IPS DF 4.7 (cell line): Measurements from ENCODE around the gene P2RX7.

Source experiments
- DNase-seq: peaks from one replicate; pipeline ENCODE4 v3.0.0-alpha.2; 2013; ENCODE audit warnings: low spot score; ENCODE audit errors: extremely low read depth

The P2RX7 gene

GRCh38 chr12:121228919-121229665 is 96.4 kb downstream of the P2RX7 start:
- DNase-seq: no peak

DNA sequence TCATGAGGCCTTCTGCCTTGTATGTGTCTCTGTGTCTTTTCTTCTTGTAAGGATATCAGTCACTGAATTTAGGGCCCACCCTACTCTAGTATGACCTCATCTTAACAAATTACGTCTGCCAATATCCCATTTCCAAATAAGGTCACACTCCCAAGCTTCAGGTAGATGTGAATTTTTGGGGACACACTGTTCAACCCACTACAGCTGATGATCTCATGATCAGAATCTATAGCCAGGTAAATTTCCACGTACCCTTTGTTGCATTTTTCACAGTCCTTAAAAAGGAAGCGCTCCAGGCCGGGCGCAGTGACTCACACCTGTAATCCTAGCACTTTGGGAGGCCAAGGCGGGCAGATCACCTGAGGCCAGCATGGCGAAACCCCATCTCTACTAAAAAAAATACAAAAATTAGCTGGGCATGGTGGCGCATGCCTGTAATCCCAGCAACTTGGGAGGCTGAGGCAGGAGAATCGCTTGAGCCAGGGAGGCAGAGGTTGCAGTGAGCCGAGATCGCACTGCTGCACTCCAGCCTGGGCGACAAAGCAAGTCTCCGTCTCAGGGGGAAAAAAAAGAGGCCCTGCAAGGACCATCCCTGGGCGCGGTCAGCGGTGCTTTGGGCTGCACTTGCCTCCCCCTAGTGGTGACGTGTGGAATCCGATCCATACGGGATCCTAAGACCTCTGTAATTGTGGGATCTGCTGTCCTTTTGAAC is 97.3 kb downstream of the P2RX7 start:
- peak; percentile 86 for DNase-seq

- no peak for DNase-seq
These were observed 97.8 kb downstream of the P2RX7 start for GRCh38 chr12:121230538-121230907.

DNA sequence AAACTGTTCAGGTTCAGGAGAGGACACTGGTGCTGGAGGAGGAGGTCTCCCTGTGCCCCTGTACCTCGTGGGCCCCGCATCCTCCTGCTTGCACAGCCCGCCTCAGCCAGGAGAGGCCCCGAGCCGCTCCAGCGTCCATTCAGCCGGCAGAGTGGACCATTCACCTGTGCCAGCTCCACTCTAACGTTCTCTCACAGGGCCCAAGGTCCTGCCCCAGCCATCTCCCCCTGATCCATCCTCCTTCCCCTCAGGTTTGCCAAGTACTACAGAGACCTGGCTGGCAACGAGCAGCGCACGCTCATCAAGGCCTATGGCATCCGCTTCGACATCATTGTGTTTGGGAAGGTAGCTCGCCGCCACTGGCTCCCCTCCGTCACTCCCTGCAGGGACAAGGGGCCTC is 99.5 kb downstream of the P2RX7 start:
- DNase-seq: no peak

- no peak for DNase-seq
These were observed 100.4 kb downstream of the P2RX7 start for GRCh38 chr12:121232977-121233627.

- DNase-seq: no peak
These were observed 100.9 kb downstream of the P2RX7 start for GRCh38 chr12:121233628-121234020.

DNA sequence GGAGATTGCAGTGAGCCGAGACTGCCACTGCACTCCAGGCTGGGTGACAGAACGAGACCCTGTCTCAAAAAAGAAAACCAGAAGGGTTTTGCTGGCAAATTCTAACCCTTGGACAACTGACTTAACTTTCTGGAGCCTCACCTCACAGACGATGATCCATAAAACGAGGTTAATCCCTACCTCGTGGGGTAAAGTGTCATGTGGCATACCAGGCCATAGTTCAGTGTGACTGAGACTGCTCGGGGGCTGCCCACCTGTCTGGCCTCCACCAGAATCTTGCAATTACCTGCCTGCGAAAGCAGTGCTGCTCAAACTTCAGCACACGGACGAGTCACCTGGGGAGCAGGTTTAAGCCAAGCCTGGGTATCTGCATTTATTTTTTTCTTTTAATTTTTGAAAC is 104.1 kb downstream of the P2RX7 start:
- no peak for DNase-seq

GRCh38 chr12:121237415-121237814 is 104.7 kb downstream of the P2RX7 start:
- DNase-seq: no peak
